GM19468 (cell line): Measurements from ENCODE around the gene UBAP1.
"Not testable (repeated sequence)": the region's sequence is repeated elsewhere in the genome, so short reads cannot be mapped to it uniquely, and the experiment has no call there.

Experiments
- ATAC-seq: cut with Tn5 transposase; IDR thresholded peaks from one replicate; pipeline ENCODE4 v1.9.1; 2021; ENCODE audit warnings: mild to moderate bottlenecking, moderate library complexity, moderate number of reproducible peaks; ENCODE audit not compliant: unreplicated experiment; ENCODE audit errors: extremely low read depth

The UBAP1 gene

DNA sequence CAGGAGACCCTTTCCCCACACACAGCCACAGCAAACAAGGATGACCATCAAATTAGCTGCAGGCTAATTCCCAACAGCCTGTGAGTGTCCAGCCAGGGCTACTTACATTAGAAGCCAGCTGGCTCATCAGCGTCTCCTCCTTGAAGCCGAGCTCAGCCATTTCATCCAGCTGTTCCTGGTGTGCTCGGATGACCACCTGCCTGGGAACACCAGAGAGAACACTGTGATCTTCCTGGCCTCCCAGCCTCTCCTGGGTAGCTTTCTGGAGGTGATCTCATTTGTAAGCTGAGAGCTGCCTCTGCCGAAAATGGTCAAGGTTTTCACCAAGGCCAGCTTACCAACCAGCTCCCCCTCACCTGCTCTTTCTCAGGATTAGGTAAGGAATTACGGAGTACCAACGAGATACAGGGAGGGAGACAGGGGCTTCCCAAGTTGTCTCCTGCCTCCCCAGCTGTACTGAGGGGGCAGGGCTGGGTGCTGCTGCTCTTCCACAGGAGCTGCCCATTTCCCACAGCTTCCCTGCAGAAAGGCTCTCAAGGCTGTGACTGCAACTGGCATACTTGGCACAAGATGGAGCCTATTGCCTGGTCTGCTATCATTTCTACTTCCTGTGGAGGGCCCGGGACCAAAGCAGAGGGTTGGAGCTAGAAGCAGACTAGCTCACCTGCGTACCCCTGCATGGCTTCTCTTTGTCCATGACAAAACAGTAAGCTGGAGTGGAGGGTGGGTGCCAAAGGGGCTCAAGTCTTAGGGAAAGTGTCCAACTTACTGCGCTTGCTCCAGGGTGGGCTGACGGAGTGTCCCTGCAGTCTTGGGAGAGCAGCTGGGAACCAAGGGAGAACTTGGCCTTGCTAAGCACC lies 76.4 kb downstream of the UBAP1 start:
- ATAC-seq: no peak

DNA sequence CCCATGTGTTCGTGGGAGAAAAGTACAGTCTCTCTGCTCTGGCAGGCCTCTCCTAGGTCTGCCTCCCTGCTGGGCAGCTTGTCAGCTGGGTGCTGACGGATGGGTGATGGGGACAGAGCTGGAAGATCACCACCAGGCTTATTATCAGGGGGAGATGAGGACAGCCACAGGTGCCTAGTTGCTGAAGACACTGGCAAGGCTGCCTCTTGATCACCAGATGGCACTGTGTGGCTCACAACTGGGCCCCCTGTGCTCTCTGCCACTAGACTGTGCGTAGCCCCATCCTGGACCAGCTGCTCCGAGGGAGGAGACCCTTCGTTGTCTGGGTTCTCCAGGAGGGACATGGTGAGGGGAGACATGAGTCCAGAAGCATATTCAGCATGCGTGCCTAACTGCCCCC lies 77.3 kb downstream of the UBAP1 start:
- ATAC-seq: no peak

DNA sequence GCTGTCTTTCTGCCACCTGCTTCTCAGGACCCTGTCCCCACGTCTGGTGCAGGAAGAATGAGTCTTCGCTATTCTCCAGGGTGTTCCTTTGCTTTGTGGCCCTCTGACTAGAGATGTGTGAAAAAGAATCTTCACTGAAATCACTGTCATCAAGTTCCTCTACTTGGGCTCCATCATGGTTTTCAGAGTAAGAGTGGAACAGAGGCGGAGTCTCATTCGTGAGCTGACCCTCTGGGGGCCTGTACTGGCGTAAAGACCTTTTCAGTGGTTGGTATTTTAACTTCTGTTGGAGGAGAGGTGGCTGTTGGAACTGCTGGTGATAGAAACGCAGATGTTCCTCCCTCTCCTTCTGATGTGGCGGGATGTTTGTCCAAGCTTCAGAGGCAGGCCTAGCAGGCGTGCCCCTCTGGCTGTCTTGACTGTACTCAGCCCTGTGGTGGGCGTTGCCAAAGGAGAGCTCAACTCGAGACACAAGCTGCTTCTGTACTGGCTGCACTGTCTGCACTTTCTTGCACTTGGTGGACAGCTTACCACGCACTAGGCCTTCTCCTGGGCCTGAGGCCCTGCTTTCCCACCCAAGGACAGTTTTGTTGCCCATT lies 78.2 kb downstream of the UBAP1 start:
- ATAC-seq: no peak

DNA sequence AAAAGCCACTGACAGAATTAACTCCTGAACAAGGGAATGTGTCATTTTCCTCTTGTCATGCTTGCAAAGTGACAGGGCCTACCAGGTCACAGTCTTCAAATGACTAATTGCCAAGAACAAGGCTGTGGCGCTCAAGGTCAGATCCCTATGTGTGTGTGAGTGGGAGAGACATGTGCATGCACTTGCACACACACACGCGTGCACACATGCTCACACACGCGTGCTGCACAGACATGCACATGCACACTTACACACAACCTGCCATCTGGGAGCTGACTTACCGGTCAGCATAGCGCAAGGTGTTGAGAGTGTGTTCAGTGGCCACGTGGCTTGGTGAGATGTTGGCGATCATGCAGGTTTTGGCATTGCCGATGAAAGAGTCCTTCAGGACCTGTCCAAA lies 80.5 kb downstream of the UBAP1 start:
- no peak for ATAC-seq

DNA sequence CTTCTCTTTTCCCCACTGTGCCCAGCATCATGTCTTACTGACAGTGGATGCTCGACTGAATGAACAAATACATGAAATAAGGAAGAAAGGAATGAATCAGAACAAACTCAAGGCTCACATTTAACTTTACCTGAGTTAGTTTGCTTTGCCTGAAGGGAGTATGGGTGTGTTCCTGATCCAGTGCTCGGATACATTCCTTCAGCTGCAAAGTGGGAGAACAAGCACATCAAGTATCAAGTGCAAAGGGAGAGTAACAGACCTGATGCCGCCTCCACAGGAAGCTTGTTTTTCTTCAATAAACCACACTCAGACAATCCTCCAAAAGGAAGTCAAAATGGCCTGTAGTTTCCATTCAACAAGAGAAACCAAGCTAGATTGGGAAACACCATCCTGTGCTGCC lies 84.1 kb downstream of the UBAP1 start:
- no peak for ATAC-seq

DNA sequence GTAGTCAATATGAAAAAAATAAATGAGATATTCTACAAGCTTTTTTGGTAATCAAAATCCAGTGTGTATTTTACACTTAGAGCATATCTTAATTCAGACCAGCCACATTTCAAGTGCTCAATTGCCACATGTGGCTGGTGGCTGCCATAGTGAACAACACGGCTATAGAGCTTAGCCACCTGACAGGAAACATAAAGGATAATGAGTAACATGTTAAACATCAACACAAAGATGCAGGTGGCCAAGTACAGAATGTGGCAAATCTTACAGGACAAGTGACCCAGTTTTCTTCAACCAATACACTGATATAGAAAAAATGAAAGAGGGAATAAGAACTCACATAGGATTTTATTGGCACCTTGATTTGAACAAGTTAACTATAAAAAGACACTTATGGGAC lies 88.8 kb downstream of the UBAP1 start:
- ATAC-seq: no peak

DNA sequence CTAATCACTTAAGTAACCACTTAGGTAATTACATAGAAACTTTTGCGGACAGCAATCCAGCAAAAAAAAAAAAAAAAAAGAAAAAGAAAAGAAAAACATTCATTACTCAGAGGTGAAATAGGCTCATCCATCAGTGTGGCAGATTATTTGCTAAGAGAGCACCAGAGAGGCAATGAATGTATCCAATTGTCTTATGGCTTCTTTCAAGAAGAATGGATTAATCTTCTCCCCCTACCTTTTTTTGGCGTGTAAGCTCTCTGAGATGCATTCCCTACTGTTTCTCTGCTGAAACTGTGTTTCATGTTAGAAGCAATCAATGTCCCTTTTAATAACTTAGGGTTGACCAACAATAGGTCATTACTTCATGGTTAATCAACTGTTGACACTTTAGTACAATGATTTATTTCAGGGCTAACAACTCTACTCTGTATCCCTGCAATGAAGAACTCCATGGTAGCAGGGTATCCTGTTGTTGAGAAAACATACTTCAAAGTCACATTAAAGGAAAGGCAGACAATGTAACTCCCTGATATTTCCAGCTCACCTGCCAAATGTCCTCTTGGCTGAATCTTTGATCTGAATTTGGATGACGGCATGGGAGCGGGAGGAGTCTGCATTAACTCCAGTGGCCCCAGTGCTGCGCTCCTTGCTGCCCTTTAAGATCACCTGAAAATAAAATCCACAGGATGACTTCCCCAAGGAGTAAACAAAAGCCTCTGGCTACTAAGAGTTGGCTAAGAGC lies 92.6 kb downstream of the UBAP1 start:
- no peak for ATAC-seq

DNA sequence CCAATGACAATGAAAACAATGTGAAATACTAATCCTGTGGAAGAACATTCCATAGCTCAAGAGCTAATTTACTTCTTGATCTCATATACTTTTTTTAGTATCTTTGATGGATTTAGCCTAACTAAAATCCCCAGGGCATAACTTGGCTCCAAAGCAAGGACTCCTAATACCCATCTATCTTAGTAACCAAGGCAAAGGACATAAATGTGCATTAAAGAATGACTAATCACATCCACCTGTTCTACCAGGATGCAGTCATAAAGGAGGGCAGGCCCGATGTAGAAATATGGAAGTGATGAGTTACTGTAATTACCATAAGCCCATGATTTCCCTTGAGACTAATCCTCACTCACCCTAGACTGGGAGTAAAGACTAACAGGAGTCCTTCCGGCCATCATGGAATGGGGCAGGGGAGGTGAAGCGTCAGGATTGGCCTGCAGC lies 93.3 kb downstream of the UBAP1 start:
- no peak for ATAC-seq

DNA sequence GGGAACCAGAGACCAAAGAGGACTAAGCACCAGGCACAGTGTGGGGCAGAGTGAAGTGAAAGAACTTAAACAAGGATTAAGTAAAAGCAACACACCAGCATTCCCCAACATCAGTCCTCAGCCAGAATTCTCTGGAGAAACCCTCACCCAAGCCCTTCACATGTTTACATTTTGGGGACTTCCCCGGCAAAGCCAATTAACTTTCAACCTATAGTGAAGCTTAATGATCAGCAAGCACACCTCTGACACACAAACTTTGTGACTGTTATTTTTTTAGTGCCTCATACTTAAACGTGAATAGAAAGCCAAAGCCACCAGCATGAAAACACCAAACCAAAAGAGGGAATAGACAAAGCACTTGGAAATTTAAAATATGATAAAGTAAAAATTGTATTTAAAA lies 94.7 kb downstream of the UBAP1 start:
- not testable (repeated sequence) for ATAC-seq

DNA sequence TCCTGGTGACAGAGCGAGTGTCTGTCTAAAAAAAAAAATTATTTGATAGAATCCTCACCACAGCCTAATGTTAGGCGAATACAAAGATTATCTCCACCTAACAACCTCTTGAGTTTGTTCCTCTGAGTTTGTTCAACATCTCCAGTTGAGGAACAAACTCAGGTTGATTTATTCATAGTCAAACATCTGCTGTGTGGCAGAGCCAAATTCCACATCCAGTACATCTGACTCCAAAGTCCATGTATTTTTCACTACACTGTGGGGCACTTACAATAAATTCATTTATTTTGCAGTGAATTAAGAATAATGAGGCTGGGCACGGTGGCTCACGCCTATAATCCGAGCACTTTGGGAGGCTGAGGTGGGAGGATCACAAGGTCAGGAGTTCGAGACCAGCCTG lies 97.0 kb downstream of the UBAP1 start:
- ATAC-seq: no peak

DNA sequence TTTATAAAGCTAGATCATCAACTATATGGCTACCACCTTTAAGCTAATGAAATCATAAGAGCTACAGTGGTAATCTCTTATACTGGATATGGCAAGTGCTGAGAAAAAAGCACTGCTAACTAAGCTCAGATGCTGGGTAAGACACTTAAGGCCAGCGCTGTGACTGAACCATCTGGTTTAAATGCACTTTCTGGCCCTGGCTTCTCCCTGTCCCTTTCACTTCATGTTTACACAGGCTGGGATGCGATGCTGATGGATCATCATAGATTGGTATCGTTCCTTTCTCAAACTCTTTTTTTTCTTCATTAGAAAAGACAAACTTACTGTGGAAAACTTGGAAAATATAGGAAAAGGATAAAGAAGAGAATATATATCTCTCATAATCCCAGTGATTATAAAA lies 97.9 kb downstream of the UBAP1 start:
- ATAC-seq: no peak

DNA sequence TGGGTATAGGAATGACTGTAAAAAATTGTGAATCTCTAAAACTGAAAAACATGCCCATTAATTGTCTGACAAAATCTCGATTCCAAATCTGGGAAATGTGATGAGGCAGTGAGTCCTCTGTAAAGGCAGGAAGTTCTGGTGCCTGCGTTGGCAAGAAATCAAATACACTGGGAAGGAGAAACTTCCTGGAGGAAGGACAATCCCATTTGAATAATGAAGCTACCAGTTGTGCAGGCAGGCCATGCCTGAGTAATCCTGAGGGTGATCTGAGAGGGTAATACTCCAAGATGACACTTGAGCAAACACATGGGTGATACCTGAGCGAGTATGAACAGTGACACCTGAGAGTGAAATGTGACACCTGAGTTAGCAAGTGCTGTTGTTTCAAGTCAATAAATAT lies 100.6 kb downstream of the UBAP1 start:
- no peak for ATAC-seq

DNA sequence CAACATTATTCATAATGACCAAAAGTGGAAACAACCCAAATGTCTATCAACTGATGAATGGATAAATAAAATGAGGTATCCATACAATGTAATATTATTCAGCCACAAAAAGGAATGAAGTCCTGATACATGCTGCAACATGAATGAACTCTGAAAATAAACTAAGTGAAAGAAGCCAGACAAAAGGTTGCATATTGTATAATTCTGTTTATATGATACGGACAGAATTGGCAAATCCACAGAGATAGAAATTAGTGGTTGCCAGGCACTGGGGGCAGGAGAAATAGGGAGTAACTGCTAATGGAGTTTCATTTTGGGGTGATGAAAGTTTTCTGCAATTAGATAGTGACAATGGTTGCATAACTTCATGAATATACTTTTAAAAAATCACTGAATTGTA lies 103.3 kb downstream of the UBAP1 start:
- no peak for ATAC-seq

DNA sequence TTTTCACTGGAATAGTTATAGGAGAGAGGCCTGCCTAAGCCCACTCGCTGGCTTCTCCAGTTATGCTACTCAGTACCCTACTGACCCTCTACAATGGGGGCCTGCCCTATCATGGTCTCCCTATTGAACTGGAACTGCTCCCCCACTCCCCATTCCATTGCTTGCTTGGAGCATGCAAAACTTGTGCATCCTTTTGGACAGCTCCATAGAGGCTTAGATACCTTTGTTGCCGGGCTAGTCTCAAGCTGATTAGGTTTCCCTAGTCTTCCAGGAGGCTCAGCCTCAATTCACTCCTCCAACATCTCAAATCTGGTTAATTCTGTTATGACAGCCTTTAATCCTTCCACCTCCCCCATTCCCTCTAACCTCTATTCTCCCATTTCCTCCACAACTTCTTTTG lies 110.3 kb downstream of the UBAP1 start:
- ATAC-seq: no peak

DNA sequence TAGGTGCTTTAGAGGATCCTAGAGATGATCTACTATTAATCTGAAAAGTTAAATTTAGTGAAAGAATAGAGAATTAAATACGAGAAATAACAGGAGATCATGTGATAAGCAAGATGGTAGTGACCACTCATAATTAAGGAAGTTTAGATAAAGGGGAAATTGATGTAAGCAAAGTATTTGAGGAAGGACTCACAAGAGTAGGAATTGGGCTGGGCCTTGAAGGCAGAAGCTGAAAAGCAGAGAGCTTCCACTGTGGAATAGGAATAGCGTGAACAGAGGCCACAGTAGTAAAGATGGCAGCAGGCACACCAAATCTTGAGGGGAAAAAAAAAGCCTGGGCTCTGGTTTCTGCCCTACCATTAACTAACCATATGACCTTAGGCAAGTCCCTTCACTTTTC lies 112.2 kb downstream of the UBAP1 start:
- no peak for ATAC-seq

DNA sequence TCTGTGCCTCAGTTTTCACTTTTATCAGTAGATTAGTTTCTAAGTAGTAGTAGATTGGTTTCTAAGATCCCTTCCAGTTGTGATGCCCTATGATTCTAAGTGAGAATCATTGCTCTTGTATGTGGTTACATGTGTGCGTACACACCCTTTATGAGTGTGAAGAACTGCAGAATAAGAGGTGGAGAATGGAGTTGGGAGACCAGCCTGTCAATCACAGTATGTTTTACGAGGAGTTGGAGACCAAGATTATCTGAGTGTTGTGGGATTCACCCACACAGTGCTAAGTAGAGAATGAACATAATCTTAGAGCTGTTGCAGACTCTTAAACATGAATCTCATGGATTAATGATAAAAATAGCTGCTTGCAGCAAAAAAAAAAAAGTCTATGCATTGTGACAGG lies 112.6 kb downstream of the UBAP1 start:
- no peak for ATAC-seq

DNA sequence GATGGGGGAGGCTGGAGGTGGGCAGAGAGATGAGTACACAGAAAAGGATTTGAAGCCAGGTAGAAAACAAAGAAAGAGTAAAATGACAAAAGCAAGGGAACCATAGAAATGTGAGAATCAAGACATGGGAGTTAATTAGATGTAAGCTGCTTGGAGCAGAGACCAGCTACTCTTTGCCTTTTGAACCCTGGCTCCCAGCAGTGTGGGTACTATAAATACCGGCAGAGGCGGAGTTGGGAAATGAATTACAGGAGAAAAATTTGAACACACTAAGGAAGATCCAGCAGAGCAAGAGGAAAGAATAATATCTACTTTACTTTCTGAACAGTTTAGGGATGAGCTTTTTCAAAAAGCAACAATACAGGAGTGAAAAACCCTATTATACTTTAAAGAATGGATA lies 113.7 kb downstream of the UBAP1 start:
- ATAC-seq: no peak

DNA sequence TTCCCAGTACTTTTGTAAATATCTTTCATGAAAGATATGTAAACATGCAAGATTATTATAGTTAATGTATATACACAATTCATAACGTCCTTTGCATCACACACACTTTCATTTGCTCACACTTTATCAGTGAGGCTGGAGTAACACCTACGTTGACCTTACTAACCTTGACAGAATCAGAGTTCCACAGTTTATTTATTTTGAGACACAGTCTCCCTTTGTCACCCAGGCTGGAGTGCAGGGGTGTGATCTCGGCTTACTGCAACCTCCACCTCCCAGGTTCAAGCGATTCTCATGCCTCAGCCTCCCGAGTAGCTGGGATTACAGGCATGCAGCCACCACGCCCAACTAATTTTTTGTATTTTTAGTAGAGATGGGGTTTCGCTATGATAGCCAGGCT lies 122.2 kb downstream of the UBAP1 start:
- not testable (repeated sequence) for ATAC-seq
